ENCODE results near the gene PTPRN2.
"Not testable (repeated sequence)": the region's sequence is repeated elsewhere in the genome, so short reads cannot be mapped to it uniquely, and the experiment has no call there.

Gene PTPRN2

GRCh38 chr7:157500989-157501540, 1086.6 kb downstream of the PTPRN2 start:
- DNase-seq: not testable (repeated sequence)

- DNase-seq: no peak
These were observed 1087.3 kb downstream of the PTPRN2 start for GRCh38 chr7:157500171-157500960.

GRCh38 chr7:157499835-157500153, 1087.8 kb downstream of the PTPRN2 start:
- DNase-seq: no peak

GRCh38 chr7:157499121-157499834, 1088.3 kb downstream of the PTPRN2 start:
- DNase-seq: no peak

- no peak for DNase-seq
These were observed 1089.0 kb downstream of the PTPRN2 start for GRCh38 chr7:157498657-157499056.

GRCh38 chr7:157497744-157498651, 1089.6 kb downstream of the PTPRN2 start:
- peak; percentile 15 for DNase-seq

GRCh38 chr7:157497367-157497743, 1090.3 kb downstream of the PTPRN2 start:
- DNase-seq: no peak

GRCh38 chr7:157496416-157497275, 1091.0 kb downstream of the PTPRN2 start:
- no peak for DNase-seq

- DNase-seq: no peak
These were observed 1092.0 kb downstream of the PTPRN2 start for GRCh38 chr7:157495594-157495993.

GRCh38 chr7:157495177-157495553, 1092.5 kb downstream of the PTPRN2 start:
- DNase-seq: no peak

- DNase-seq: no peak
These were observed 1093.0 kb downstream of the PTPRN2 start for GRCh38 chr7:157494506-157495176.

- DNase-seq: no peak
These were observed 1093.8 kb downstream of the PTPRN2 start for GRCh38 chr7:157493776-157494175.

- DNase-seq: no peak
These were observed 1094.6 kb downstream of the PTPRN2 start for GRCh38 chr7:157493017-157493416.

- DNase-seq: no peak
These were observed 1097.1 kb downstream of the PTPRN2 start for GRCh38 chr7:157490465-157490912.

- not testable (repeated sequence) for DNase-seq
These were observed 1097.8 kb downstream of the PTPRN2 start for GRCh38 chr7:157489870-157490269.

All from NCI-H146 (cell line).